Hair follicular keratinocyte (primary cell): ENCODE measurements around the gene DPPA2. TPM values are rescaled to one million over a fixed set of nuclear protein-coding genes. Genes with fewer than 3 reads are reported as not detected.

Experiments
- total RNA-seq: library from RNA; depleted of rRNA; stranded (reverse); fragments of >200 nt; gene quantifications from 2 replicates; pipeline ENCODE4 v1.2.3, GENCODE V29; 2015

DPPA2 gene, protein sequence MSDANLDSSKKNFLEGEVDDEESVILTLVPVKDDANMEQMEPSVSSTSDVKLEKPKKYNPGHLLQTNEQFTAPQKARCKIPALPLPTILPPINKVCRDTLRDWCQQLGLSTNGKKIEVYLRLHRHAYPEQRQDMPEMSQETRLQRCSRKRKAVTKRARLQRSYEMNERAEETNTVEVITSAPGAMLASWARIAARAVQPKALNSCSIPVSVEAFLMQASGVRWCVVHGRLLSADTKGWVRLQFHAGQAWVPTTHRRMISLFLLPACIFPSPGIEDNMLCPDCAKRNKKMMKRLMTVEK
- not detected in 2 replicates for total RNA-seq

GRCh38 chr3:109316162-109316730 lies at the start of gene DPPA2:
DPPA2 (minus strand) TSS chr3:109316517; CDS start chr3:109314542, 1,975 bp downstream.

DNA sequence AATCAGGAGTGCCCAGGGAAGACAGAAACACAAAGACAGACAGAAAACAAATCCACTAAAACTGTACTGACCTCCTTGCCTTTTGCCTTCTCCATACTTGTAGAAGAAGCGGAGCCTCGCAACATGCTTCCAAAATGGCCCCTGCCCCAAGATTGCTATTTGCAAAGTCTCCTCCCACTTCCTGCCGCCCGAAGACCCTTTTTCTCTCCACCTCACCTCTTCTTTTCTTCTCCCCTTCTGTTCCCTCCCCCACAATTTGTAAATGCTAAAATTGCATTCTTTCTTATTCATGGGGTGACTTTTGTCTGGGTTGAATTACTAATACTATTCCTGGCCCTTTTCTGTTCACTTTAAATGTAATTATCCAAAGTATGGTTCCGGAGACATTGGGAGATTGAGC lies 21.1 kb upstream of the DPPA2 start, which contains the start of gene DPPA4:
TSS of gene DPPA4 (minus strand) at position 154 of the 400 bp plus-strand sequence. CDS start at position 125, 29 bp downstream.

Other genes with a start within 250 kb of the DPPA2 start
- gene MORC1, start 198.4 kb downstream of the DPPA2 start, total RNA-seq = not detected in 2 replicates
- gene C3orf85, start 179.8 kb downstream of the DPPA2 start, total RNA-seq = not detected in 2 replicates
- not detected in 2 replicates for gene DPPA4, start 21.0 kb upstream of the DPPA2 start, total RNA-seq